ENCODE data around the gene F10.

F10 gene

GRCh38 chr13:113082198-113083021, 40.2 kb upstream of the F10 start:
- Histone ChIP-seq H3K4ac (ENCODE audit: low read depth in 1 of 2, low read length in 2 of 2) (no peak overlapping the region), H3K4me1 (ENCODE audit: control insufficient read depth, insufficient read depth, low read depth, low read length) (peaks cover 2% of the 10 kb centered on the region), H3K4me3 (ENCODE audit: insufficient read depth in 1 of 2, low read depth in 1 of 2, low read length in 2 of 2) (no peak overlapping the region), H3K14ac (ENCODE audit: low read length in 2 of 2) (no peak overlapping the region), H2BK120ac (ENCODE audit: low read depth, low read length) (no peak overlapping the region), H2AFZ (ENCODE audit: low read depth, low read length) (no peak overlapping the region), H2BK12ac (ENCODE audit: low read length in 2 of 2) (no peak overlapping the region), H3K27me3 (ENCODE audit: control insufficient read depth in 1 of 2, insufficient read depth in 1 of 2, low read length in 2 of 2) (peaks cover 11 to 25% of the 10 kb centered on the region in 2 experiments), H3K79me1 (replicated peaks; ENCODE audit: low read length, poor library complexity, severe bottlenecking) (no peaks in the 10 kb centered on the region), H3K18ac (ENCODE audit: low read depth in 1 of 2, low read length in 2 of 2) (no peak overlapping the region), H3K36me3 (ENCODE audit: control insufficient read depth in 1 of 2, insufficient read depth in 2 of 2, low read depth in 1 of 2, low read length in 2 of 2) (no peaks in the 10 kb centered on the region), H3K4me2 (ENCODE audit: low read length, poor library complexity, severe bottlenecking) (no peak overlapping the region), H2BK5ac (ENCODE audit: low read depth, low read length, poor library complexity, severe bottlenecking) (no peak overlapping the region), H3K23ac (ENCODE audit: low read length in 2 of 2) (no peak overlapping the region), H2AK5ac (ENCODE audit: low read length, severe bottlenecking) (no peak overlapping the region), H3K9ac (ENCODE audit: low read length) (no peak overlapping the region), H4K8ac (ENCODE audit: low read length) (no peak overlapping the region), H3K27ac (ENCODE audit: low read length, poor library complexity, severe bottlenecking) (no peak overlapping the region), H2BK15ac (ENCODE audit: low read depth, poor library complexity, severe bottlenecking) (no peak overlapping the region), H4K91ac (ENCODE audit: low read length) (no peak overlapping the region), H3K9me3 (ENCODE audit: control insufficient read depth, low read length) (no peaks in the 10 kb centered on the region)
- no peak for DNase-seq
- WGBS = 74% methylated on average over 19 of the region's 26 CpGs

DNA sequence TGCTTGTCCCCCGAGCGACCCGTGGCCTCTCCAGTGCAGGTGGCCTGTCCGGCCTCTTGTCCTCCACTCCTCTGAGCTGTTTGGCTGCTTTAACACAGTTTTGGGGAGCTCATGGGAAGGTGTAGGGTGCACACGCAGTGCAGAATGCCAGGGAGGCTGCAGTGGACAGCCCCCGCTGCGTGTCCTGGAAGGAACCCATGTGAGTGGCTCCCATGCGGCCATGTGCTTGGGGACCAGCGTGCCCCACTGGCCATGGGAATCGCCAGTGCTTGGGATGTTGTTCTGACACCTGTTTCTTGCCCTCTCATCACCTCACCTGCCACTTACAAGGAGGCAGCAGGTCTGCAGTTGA, 39.6 kb upstream of the F10 start:
- H2BK12ac ChIP-seq (ENCODE audit: low read length in 2 of 2) = no peak overlapping the region

DNA sequence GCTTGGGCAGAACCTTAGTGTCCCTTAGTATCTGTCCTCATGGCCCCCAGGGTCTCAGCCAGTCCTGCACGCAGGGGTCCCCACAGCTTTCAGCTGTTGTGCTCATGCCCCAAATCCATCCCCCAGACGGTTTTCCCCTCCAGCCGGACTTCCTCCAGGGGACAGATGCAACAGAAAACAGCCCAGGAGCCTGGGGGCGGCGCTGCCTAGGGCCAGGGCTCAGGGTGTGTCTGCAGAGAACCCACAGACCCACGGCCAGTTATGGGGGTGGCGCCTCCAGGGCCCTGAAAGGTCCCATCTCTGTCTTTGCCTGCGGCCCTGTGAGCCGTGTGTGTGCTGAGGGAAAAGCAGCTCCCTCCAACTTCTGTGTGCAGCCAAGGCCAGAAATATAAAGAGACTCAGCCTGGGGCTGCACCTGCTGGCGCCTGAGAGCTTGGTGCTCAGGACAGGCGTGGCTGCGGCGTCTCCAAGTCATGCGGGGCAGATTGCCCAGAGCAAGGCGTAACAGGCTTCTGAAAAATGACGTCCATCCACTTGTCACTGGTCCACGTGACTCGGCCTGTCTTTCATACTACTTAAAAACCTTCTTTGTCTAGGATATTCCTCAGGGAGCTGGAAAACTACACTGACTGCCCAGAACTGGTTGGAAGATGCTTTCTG, 39.1 kb upstream of the F10 start:
- H3K23ac ChIP-seq (ENCODE audit: low read length in 2 of 2) = no peak overlapping the region
- no peak overlapping the region for H3K4me3 ChIP-seq (ENCODE audit: insufficient read depth in 1 of 2, low read depth in 1 of 2, low read length in 2 of 2)
- no peak overlapping the region for H3K9ac ChIP-seq (ENCODE audit: low read length)
- no peak overlapping the region for H2BK12ac ChIP-seq (ENCODE audit: low read length in 2 of 2)
- no peak overlapping the region for H2BK15ac ChIP-seq (ENCODE audit: low read depth, poor library complexity, severe bottlenecking)
- H3K36me3 ChIP-seq (ENCODE audit: control insufficient read depth in 1 of 2, insufficient read depth in 2 of 2, low read depth in 1 of 2, low read length in 2 of 2) = no peaks in the 10 kb centered on the region
- no peak overlapping the region for H2AK5ac ChIP-seq (ENCODE audit: low read length, severe bottlenecking)
- H3K4me2 ChIP-seq (ENCODE audit: low read length, poor library complexity, severe bottlenecking) = no peak overlapping the region
- no peak overlapping the region for H3K4ac ChIP-seq (ENCODE audit: low read depth in 1 of 2, low read length in 2 of 2)
- H3K14ac ChIP-seq (ENCODE audit: low read length in 2 of 2) = no peak overlapping the region
- no peak overlapping the region for H3K18ac ChIP-seq (ENCODE audit: low read depth in 1 of 2, low read length in 2 of 2)
- no peak overlapping the region for H3K27ac ChIP-seq (ENCODE audit: low read length, poor library complexity, severe bottlenecking)
- H3K9me3 ChIP-seq (ENCODE audit: control insufficient read depth, low read length) = no peaks in the 10 kb centered on the region
- H4K8ac ChIP-seq (ENCODE audit: low read length) = no peak overlapping the region
- no peak overlapping the region for H2AFZ ChIP-seq (ENCODE audit: low read depth, low read length)
- peaks cover 11 to 25% of the 10 kb centered on the region in 2 experiments for H3K27me3 ChIP-seq (ENCODE audit: control insufficient read depth in 1 of 2, insufficient read depth in 1 of 2, low read length in 2 of 2)
- H2BK120ac ChIP-seq (ENCODE audit: low read depth, low read length) = no peak overlapping the region
- 85% methylated on average over 15 of the region's 18 CpGs for WGBS
- H3K4me1 ChIP-seq (ENCODE audit: control insufficient read depth, insufficient read depth, low read depth, low read length) = peaks cover 2% of the 10 kb centered on the region
- H2BK5ac ChIP-seq (ENCODE audit: low read depth, low read length, poor library complexity, severe bottlenecking) = no peak overlapping the region
- no peak overlapping the region for H4K91ac ChIP-seq (ENCODE audit: low read length)
- H3K79me1 ChIP-seq (replicated peaks; ENCODE audit: low read length, poor library complexity, severe bottlenecking) = no peaks in the 10 kb centered on the region
- no peak for DNase-seq

More for the DNA sequence above, 39.6 kb upstream of the F10 start:
- no peak overlapping the region for H3K14ac ChIP-seq (ENCODE audit: low read length in 2 of 2)
- H3K79me1 ChIP-seq (replicated peaks; ENCODE audit: low read length, poor library complexity, severe bottlenecking) = no peaks in the 10 kb centered on the region
- no peak for DNase-seq
- peaks cover 11 to 25% of the 10 kb centered on the region in 2 experiments for H3K27me3 ChIP-seq (ENCODE audit: control insufficient read depth in 1 of 2, insufficient read depth in 1 of 2, low read length in 2 of 2)
- H3K36me3 ChIP-seq (ENCODE audit: control insufficient read depth in 1 of 2, insufficient read depth in 2 of 2, low read depth in 1 of 2, low read length in 2 of 2) = no peaks in the 10 kb centered on the region
- H3K18ac ChIP-seq (ENCODE audit: low read depth in 1 of 2, low read length in 2 of 2) = no peak overlapping the region
- no peak overlapping the region for H3K23ac ChIP-seq (ENCODE audit: low read length in 2 of 2)
- no peak overlapping the region for H2BK5ac ChIP-seq (ENCODE audit: low read depth, low read length, poor library complexity, severe bottlenecking)
- H4K91ac ChIP-seq (ENCODE audit: low read length) = no peak overlapping the region
- H2AK5ac ChIP-seq (ENCODE audit: low read length, severe bottlenecking) = no peak overlapping the region
- H3K9me3 ChIP-seq (ENCODE audit: control insufficient read depth, low read length) = no peaks in the 10 kb centered on the region
- H3K9ac ChIP-seq (ENCODE audit: low read length) = no peak overlapping the region
- H4K8ac ChIP-seq (ENCODE audit: low read length) = no peak overlapping the region
- no peak overlapping the region for H2BK15ac ChIP-seq (ENCODE audit: low read depth, poor library complexity, severe bottlenecking)
- no peak overlapping the region for H3K4me2 ChIP-seq (ENCODE audit: low read length, poor library complexity, severe bottlenecking)
- WGBS = 82% methylated on average over 10 of the region's 10 CpGs
- H2AFZ ChIP-seq (ENCODE audit: low read depth, low read length) = no peak overlapping the region
- no peak overlapping the region for H3K4me3 ChIP-seq (ENCODE audit: insufficient read depth in 1 of 2, low read depth in 1 of 2, low read length in 2 of 2)
- H2BK120ac ChIP-seq (ENCODE audit: low read depth, low read length) = no peak overlapping the region
- peaks cover 2% of the 10 kb centered on the region for H3K4me1 ChIP-seq (ENCODE audit: control insufficient read depth, insufficient read depth, low read depth, low read length)
- H3K4ac ChIP-seq (ENCODE audit: low read depth in 1 of 2, low read length in 2 of 2) = no peak overlapping the region
- H3K27ac ChIP-seq (ENCODE audit: low read length, poor library complexity, severe bottlenecking) = no peak overlapping the region

DNA sequence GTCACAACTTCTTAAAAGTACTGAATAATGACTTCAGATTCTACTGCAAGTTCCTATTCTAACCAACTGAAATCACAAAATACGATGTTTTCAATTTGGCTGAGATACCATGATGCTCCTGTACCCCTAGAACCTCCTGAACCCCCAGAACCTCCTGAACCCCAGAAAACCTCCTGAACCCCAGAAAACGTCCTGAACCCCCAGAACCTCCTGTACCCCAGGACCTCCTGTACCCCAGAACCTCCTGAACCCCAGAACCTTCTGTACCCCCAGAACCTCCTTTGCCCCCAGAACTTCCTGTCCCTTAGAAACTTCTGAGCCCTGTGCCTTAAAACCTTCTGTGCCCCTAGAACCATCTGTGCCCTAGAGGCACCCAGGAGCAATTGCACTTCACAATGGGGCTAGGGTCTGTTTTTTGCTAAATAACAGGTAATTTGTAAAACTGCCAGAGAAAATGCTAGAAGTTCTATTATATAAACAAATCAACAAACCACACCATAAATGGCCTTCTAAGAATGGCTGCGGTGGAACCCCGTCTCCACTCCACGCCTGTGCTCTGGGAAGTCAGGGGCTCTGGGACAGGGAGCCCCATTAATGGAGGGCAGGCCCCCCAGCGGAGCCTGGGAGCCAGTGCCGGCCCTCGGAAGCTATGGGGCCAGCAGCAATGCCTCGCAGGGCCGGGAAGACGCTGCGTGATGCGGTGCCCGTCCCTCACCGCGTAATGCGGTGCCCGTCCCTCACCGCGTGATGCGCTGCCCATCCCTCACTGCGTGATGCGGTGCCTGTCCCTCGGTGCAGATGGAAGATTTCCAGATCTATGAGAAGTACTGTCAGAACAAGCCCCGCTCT, 38.3 kb upstream of the F10 start:
- Histone ChIP-seq H3K27me3 (ENCODE audit: control insufficient read depth in 1 of 2, insufficient read depth in 1 of 2, low read length in 2 of 2) (peaks cover 5 to 25% of the 10 kb centered on the region in 2 experiments), H2AK5ac (ENCODE audit: low read length, severe bottlenecking) (no peak overlapping the region), H2BK12ac (ENCODE audit: low read length in 2 of 2) (no peak overlapping the region), H3K79me1 (replicated peaks; ENCODE audit: low read length, poor library complexity, severe bottlenecking) (no peaks in the 10 kb centered on the region), H2BK5ac (ENCODE audit: low read depth, low read length, poor library complexity, severe bottlenecking) (no peak overlapping the region), H3K36me3 (ENCODE audit: control insufficient read depth in 1 of 2, insufficient read depth in 2 of 2, low read depth in 1 of 2, low read length in 2 of 2) (no peaks in the 10 kb centered on the region), H3K27ac (ENCODE audit: low read length, poor library complexity, severe bottlenecking) (no peak overlapping the region), H2AFZ (ENCODE audit: low read depth, low read length) (no peak overlapping the region), H3K18ac (ENCODE audit: low read depth in 1 of 2, low read length in 2 of 2) (no peak overlapping the region), H4K8ac (ENCODE audit: low read length) (no peak overlapping the region), H2BK120ac (ENCODE audit: low read depth, low read length) (no peak overlapping the region), H3K9ac (ENCODE audit: low read length) (no peak overlapping the region), H4K91ac (ENCODE audit: low read length) (no peak overlapping the region), H3K4me3 (ENCODE audit: insufficient read depth in 1 of 2, low read depth in 1 of 2, low read length in 2 of 2) (peak overlapping the region in 1 of 2 experiments; percentile 34), H3K14ac (ENCODE audit: low read length in 2 of 2) (no peak overlapping the region), H3K9me3 (ENCODE audit: control insufficient read depth, low read length) (no peaks in the 10 kb centered on the region), H3K4me1 (ENCODE audit: control insufficient read depth, insufficient read depth, low read depth, low read length) (peaks cover 2% of the 10 kb centered on the region), H3K4ac (ENCODE audit: low read depth in 1 of 2, low read length in 2 of 2) (no peak overlapping the region), H2BK15ac (ENCODE audit: low read depth, poor library complexity, severe bottlenecking) (no peak overlapping the region), H3K23ac (ENCODE audit: low read length in 2 of 2) (no peak overlapping the region), H3K4me2 (ENCODE audit: low read length, poor library complexity, severe bottlenecking) (no peak overlapping the region)
- DNase-seq = no peak
- 92% methylated on average over 25 of the region's 25 CpGs for WGBS

All from mesenchymal stem cell (in vitro differentiated cells and primary cell).